IMR-90 (cell line): ENCODE results near the gene TAF1A. TPM values are rescaled to one million over a fixed set of nuclear protein-coding genes. Genes with fewer than 3 reads are reported as not detected.

Source experiments
- ATAC-seq: fragments of 200-7000 bp; cut with Tn5 transposase; 2 replicates; pipeline ENCODE4 v1.9.1; 2020; ENCODE audit warnings: low read depth, mild to moderate bottlenecking, moderate library complexity
- BruUV-seq: library from RNA; stranded (reverse); fragments of 400-500 nt; replicated peaks from 2 replicates; lab custom pipeline; 2021; lab: Mats Ljungman, UMichigan
- CTCF ChIA-PET: fragments of 300-600 bp; formaldehyde crosslinking; extraction: SDS; loops from one replicate; lab custom pipeline; 2021; ENCODE audit warnings: antibody characterized with exemption; lab: Yijun Ruan, JAX
- POLR2A ChIA-PET: fragments of 300-600 bp; sonication (Branson Sonifier 250); formaldehyde crosslinking; loops from one replicate; lab custom pipeline; 2022; ENCODE audit warnings: antibody characterized with exemption; ENCODE audit not compliant: unreplicated experiment; lab: Charles Lee
- DNase-seq: peaks from one replicate; pipeline ENCODE4 v3.0.0; 2013
- H2AFZ ChIP-seq: replicated peaks from 2 replicates; pipeline ENCODE3; 2013; ENCODE audit warnings: low read length, mild to moderate bottlenecking; ENCODE audit not compliant: poor library complexity
- H2AK5ac ChIP-seq: 2 replicates; pipeline ENCODE4 v1.6.1; 2013; ENCODE audit warnings: low read depth, low read length, inconsistent platforms
- H2AK9ac ChIP-seq: replicated peaks from 2 replicates; pipeline ENCODE3; 2013; ENCODE audit warnings: mild to moderate bottlenecking, low read depth, low read length, moderate library complexity; ENCODE audit not compliant: poor library complexity
- H2BK120ac ChIP-seq: 2 replicates; pipeline ENCODE4 v1.6.1; 2013; ENCODE audit warnings: low read depth, low read length, inconsistent platforms
- H2BK15ac ChIP-seq: 3 replicates; pipeline ENCODE4 v1.6.1; 2013; ENCODE audit warnings: low read depth, low read length, inconsistent platforms
- H2BK20ac ChIP-seq: 2 replicates; pipeline ENCODE4 v1.6.1; 2013; ENCODE audit warnings: low read depth, mild to moderate bottlenecking, inconsistent platforms, low read length, moderate library complexity
- H2BK5ac ChIP-seq: 2 replicates; pipeline ENCODE4 v1.6.1; 2013; ENCODE audit warnings: mild to moderate bottlenecking, low read depth, low read length, inconsistent platforms; ENCODE audit not compliant: poor library complexity, severe bottlenecking
- H3K14ac ChIP-seq: replicated peaks from 2 replicates; pipeline ENCODE4 v1.6.1; 2013; ENCODE audit warnings: low read depth, low read length, inconsistent platforms
- H3K18ac ChIP-seq: 2 replicates; pipeline ENCODE4 v1.6.1; 2013; ENCODE audit warnings: low read depth, low read length, control low read depth
- H3K23ac ChIP-seq: 2 replicates; pipeline ENCODE4 v1.6.1; 2013; ENCODE audit warnings: low read depth, low read length, inconsistent platforms
- H3K27ac ChIP-seq: 2 replicates; pipeline ENCODE4 v1.5.1; 2013; ENCODE audit warnings: mild to moderate bottlenecking, control low read depth, low read length; ENCODE audit not compliant: insufficient read depth
- H3K27me3 ChIP-seq: 2 replicates; pipeline ENCODE4 v1.6.1; 2013; ENCODE audit warnings: low read length; ENCODE audit not compliant: control insufficient read depth, insufficient read depth
- H3K36me3 ChIP-seq: 2 replicates; pipeline ENCODE4 v1.6.1; 2013; ENCODE audit warnings: low read length, mixed read lengths; ENCODE audit not compliant: control insufficient read depth, insufficient read depth
- H3K4ac ChIP-seq: 2 replicates; pipeline ENCODE4 v1.6.1; 2013; ENCODE audit warnings: low read depth, low read length, inconsistent platforms
- H3K4me1 ChIP-seq: 2 replicates; pipeline ENCODE4 v1.6.1; 2013; ENCODE audit warnings: low read length, mixed read lengths; ENCODE audit not compliant: control insufficient read depth, insufficient read depth
- H3K4me2 ChIP-seq: 2 replicates; pipeline ENCODE4 v1.6.1; 2013; ENCODE audit warnings: low read depth, mild to moderate bottlenecking, control low read depth, low read length, moderate library complexity
- H3K4me3 ChIP-seq: 2 replicates; pipeline ENCODE4 v1.5.1; 2013; ENCODE audit warnings: low read depth, mild to moderate bottlenecking, control low read depth, low read length, moderate library complexity; ENCODE audit not compliant: insufficient read depth
- H3K56ac ChIP-seq: 2 replicates; pipeline ENCODE4 v1.6.1; 2013; ENCODE audit warnings: low read length, inconsistent platforms; ENCODE audit not compliant: insufficient read depth; ENCODE audit errors: extremely low read depth
- H3K79me1 ChIP-seq, 2 experiments: 2 replicates each; pipeline ENCODE4 v1.6.1; 2013; ENCODE audit warnings: low read length in 2 of 2, inconsistent platforms in 1 of 2, low read depth in 1 of 2
- H3K9ac ChIP-seq: 2 replicates; pipeline ENCODE4 v1.6.1; 2013; ENCODE audit warnings: low read depth, low read length, control low read depth
- H3K9me1 ChIP-seq: 2 replicates; pipeline ENCODE4 v1.6.1; 2013; ENCODE audit warnings: low read length, inconsistent platforms; ENCODE audit not compliant: insufficient read depth
- H3K9me3 ChIP-seq: 2 replicates; pipeline ENCODE4 v1.6.1; 2013; ENCODE audit warnings: low read length; ENCODE audit not compliant: control insufficient read depth, insufficient read depth
- H4K20me1 ChIP-seq: 2 replicates; pipeline ENCODE4 v1.6.1; 2013; ENCODE audit warnings: low read length, inconsistent platforms; ENCODE audit not compliant: insufficient read depth
- H4K5ac ChIP-seq: 2 replicates; pipeline ENCODE4 v1.6.1; 2013; ENCODE audit warnings: mild to moderate bottlenecking, low read depth, low read length, control low read depth
- H4K8ac ChIP-seq, 2 experiments: 2 replicates each; pipeline ENCODE4 v1.6.1; 2013; ENCODE audit warnings: low read depth in 2 of 2, low read length in 2 of 2, control low read depth in 1 of 2, inconsistent platforms in 1 of 2
- H4K91ac ChIP-seq: 2 replicates; pipeline ENCODE4 v1.6.1; 2013; ENCODE audit warnings: low read depth, low read length, inconsistent platforms; ENCODE audit not compliant: insufficient read depth
- CHD1 ChIP-seq: IDR thresholded peaks from 2 replicates; pipeline ENCODE4 v1.6.1; 2012; ENCODE audit warnings: low read depth, low read length, improper control_type of control experiment
- MAFK ChIP-seq: IDR thresholded peaks from 2 replicates; pipeline ENCODE4 v1.6.1; 2012; ENCODE audit warnings: low read depth, low read length, improper control_type of control experiment
- USF2 ChIP-seq: fragments of 150-350 bp; IDR thresholded peaks from 2 replicates; pipeline ENCODE4 v1.6.1; 2017; ENCODE audit warnings: mild to moderate bottlenecking, antibody characterized with exemption, low read length, low read depth
- WGBS, 2 experiments: methylation state at CpG; one replicate each; pipeline versions ENCODE4 v1.1.5 to v1.1.7; 2013; ENCODE audit warnings: missing lambda C conversion rate in 2 of 2; ENCODE audit not compliant: insufficient read length in 1 of 2; ENCODE audit errors: extremely low coverage in 2 of 2; 5-methylcytosine and 5-hydroxymethylcytosine counted together
- dilution Hi-C: fragments of 300-500 bp; cut with HindIII; formaldehyde crosslinking; loops from one replicate; pipeline ENCODE4 v1.14.3; 2018; ENCODE audit warnings: low sequenced_read_pairs; ENCODE audit not compliant: unreplicated experiment
- in situ Hi-C: fragments of 300-500 bp; cut with MboI; formaldehyde crosslinking; loops from 3 replicates; pipeline ENCODE4 v1.14.3; 2019; ENCODE audit warnings: low sequenced_read_pairs, inconsistent platforms, mixed read lengths
- intact Hi-C: fragments of 100-400 bp; cut with micrococcal nuclease; formaldehyde crosslinking; loops from 2 replicates; pipeline ENCODE4 v1.10.0; 2022
- polyA plus RNA-seq, 3 experiments: library from polyadenylated mRNA; depleted of rRNA; stranded (reverse); fragments of >200 nt; gene quantifications; 2 replicates each; pipeline ENCODE4 v1.2.3, GENCODE V29; 2012; ENCODE audit warnings: low replicate concordance in 1 of 3
- total RNA-seq: library from RNA; depleted of rRNA; stranded (reverse); fragments of >200 nt; gene quantifications from 2 replicates; pipeline ENCODE4 v1.2.3, GENCODE V29; 2012

The TAF1A gene
- total and polyA plus RNA-seq, 2 of the 4 experiments (the other 2 are of a cell fraction): 3.8 to 5.4 TPM

GRCh38 chr1:222592171-222592570 is 2.4 kb upstream of the TAF1A start:
- H3K4me2 ChIP-seq: no peak overlapping the region
- no peak overlapping the region for H2BK20ac ChIP-seq
- H3K4me3 ChIP-seq: no peak overlapping the region
- H3K18ac ChIP-seq: no peak overlapping the region
- H3K36me3 ChIP-seq: peaks cover 1% of the 10 kb centered on the region; the same call in 1 of the 2 replicates
- no peak overlapping the region for H2AK5ac ChIP-seq
- in situ Hi-C loops (no loop called here), dilution Hi-C loops (no loop called here), intact Hi-C loops (no loop called here)
- H2BK5ac ChIP-seq: no peak overlapping the region
- CTCF ChIA-PET: interaction anchor here (1.0 kb wide), 1 partner anchor 15 kb away, joined by 3 read pairs; no protein-coding TSS in a partner anchor
- no peak overlapping the region for H3K27ac ChIP-seq
- no peak overlapping the region for H3K23ac ChIP-seq
- TF ChIP-seq MAFK (no peak), USF2 (no peak), CHD1 (no peak)
- no peaks in the 10 kb centered on the region for H3K9me1 ChIP-seq
- no peaks in the 10 kb centered on the region for H3K27me3 ChIP-seq
- POLR2A ChIA-PET: no interaction called here
- no peak overlapping the region for H2BK120ac ChIP-seq
- peaks cover 9 to 15% of the 10 kb centered on the region in 2 experiments for H3K79me1 ChIP-seq
- H3K56ac ChIP-seq: no peak overlapping the region
- H4K20me1 ChIP-seq: no peaks in the 10 kb centered on the region
- no peak overlapping the region for H2BK15ac ChIP-seq
- no peak overlapping the region; a peak in 1 of 4 replicates for H4K8ac ChIP-seq
- no peak overlapping the region for H3K14ac ChIP-seq
- H2AK9ac ChIP-seq: peak overlapping the region; percentile 1
- WGBS, 2 experiments: 71% methylated on average over 1 of the region's 3 CpGs; no CpG with 5 or more reads in 1 of the 2 experiments
- H3K4ac ChIP-seq: no peak overlapping the region
- H3K9me3 ChIP-seq: no peaks in the 10 kb centered on the region
- no peak overlapping the region for H4K91ac ChIP-seq
- peaks cover 4% of the 10 kb centered on the region; the same call in 1 of the 2 replicates for H3K4me1 ChIP-seq
- DNase-seq (peak; percentile 66), ATAC-seq (no peak)
- no peak overlapping the region for H4K5ac ChIP-seq
- no peak overlapping the region for H3K9ac ChIP-seq
- BruUV-seq: no TSS peak
- H2AFZ ChIP-seq: peak overlapping the region; percentile 6
